GM23338 (cell line): ENCODE measurements around the gene DIP2C.

ENCODE experiments used
- EZH2 ChIP-seq: fragments of 200-600 bp; sonication (generic); IDR thresholded peaks from one replicate; pipeline ENCODE4 v1.8.0; 2017; ENCODE audit warnings: antibody characterized with exemption, mild to moderate bottlenecking, low read depth; ENCODE audit not compliant: unreplicated experiment
- JUNB ChIP-seq: IDR thresholded peaks from one replicate; pipeline ENCODE4 v1.6.1; 2016; ENCODE audit warnings: antibody characterized with exemption; ENCODE audit not compliant: unreplicated experiment
- POLR2AphosphoS5 ChIP-seq: IDR thresholded peaks from 2 replicates; pipeline ENCODE4 v1.6.1; 2016; ENCODE audit warnings: antibody characterized with exemption, low read depth
- TF ChIP-seq, protein P1 (sequence below), 2 experiments: fragments of 200-600 bp in 1 of 2; sonication (generic) in 1 of 2; conservative IDR thresholded peaks; 2 replicates each; pipeline versions ENCODE4 v1.5.1 to v1.6.1; 2016 to 2017; ENCODE audit warnings: antibody characterized with exemption in 2 of 2, low read depth in 2 of 2, mild to moderate bottlenecking in 2 of 2, moderate library complexity in 1 of 2
- TF ChIP-seq, protein P2 (sequence below): fragments of 250-450 bp; sonication (Bioruptor Pico); IDR thresholded peaks from 2 replicates; pipeline ENCODE4 v1.5.0; 2020; ENCODE audit warnings: mild to moderate bottlenecking, moderate library complexity
- TF ChIP-seq, protein P3 (sequence below): IDR thresholded peaks from one replicate; pipeline ENCODE4 v1.6.1; 2018; ENCODE audit warnings: antibody characterized with exemption; ENCODE audit not compliant: unreplicated experiment

DNA sequence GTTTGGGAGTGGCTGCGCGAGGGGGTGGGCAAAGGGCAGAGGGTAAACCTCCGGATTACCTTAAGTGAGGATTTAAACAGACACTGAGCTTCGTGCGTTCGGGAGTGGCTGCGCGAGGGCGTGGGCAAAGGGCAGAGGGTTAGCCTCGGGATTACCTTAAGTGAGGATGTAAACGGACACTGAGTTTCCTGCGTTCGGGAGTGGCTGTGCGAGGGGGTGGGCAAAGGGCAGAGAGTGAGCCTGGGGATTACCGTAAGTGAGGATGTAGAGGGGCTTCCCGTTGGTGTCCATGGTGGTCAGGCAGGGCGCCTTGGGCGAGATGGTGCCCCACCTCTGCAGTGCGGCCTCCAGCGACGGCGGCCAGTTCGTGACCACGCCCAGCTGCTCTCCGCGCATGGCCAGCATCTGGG lies 275.8 kb downstream of the DIP2C start:
- TF ChIP-seq POLR2AphosphoS5 (no peak), JUNB (no peak), EZH2 (no peak)
- TF ChIP-seq, protein P1, sequence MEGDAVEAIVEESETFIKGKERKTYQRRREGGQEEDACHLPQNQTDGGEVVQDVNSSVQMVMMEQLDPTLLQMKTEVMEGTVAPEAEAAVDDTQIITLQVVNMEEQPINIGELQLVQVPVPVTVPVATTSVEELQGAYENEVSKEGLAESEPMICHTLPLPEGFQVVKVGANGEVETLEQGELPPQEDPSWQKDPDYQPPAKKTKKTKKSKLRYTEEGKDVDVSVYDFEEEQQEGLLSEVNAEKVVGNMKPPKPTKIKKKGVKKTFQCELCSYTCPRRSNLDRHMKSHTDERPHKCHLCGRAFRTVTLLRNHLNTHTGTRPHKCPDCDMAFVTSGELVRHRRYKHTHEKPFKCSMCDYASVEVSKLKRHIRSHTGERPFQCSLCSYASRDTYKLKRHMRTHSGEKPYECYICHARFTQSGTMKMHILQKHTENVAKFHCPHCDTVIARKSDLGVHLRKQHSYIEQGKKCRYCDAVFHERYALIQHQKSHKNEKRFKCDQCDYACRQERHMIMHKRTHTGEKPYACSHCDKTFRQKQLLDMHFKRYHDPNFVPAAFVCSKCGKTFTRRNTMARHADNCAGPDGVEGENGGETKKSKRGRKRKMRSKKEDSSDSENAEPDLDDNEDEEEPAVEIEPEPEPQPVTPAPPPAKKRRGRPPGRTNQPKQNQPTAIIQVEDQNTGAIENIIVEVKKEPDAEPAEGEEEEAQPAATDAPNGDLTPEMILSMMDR (conservative IDR thresholded peaks at IDR 0.05; ENCODE audit: low read depth in 2 of 2): no peak
- TF ChIP-seq, protein P2, sequence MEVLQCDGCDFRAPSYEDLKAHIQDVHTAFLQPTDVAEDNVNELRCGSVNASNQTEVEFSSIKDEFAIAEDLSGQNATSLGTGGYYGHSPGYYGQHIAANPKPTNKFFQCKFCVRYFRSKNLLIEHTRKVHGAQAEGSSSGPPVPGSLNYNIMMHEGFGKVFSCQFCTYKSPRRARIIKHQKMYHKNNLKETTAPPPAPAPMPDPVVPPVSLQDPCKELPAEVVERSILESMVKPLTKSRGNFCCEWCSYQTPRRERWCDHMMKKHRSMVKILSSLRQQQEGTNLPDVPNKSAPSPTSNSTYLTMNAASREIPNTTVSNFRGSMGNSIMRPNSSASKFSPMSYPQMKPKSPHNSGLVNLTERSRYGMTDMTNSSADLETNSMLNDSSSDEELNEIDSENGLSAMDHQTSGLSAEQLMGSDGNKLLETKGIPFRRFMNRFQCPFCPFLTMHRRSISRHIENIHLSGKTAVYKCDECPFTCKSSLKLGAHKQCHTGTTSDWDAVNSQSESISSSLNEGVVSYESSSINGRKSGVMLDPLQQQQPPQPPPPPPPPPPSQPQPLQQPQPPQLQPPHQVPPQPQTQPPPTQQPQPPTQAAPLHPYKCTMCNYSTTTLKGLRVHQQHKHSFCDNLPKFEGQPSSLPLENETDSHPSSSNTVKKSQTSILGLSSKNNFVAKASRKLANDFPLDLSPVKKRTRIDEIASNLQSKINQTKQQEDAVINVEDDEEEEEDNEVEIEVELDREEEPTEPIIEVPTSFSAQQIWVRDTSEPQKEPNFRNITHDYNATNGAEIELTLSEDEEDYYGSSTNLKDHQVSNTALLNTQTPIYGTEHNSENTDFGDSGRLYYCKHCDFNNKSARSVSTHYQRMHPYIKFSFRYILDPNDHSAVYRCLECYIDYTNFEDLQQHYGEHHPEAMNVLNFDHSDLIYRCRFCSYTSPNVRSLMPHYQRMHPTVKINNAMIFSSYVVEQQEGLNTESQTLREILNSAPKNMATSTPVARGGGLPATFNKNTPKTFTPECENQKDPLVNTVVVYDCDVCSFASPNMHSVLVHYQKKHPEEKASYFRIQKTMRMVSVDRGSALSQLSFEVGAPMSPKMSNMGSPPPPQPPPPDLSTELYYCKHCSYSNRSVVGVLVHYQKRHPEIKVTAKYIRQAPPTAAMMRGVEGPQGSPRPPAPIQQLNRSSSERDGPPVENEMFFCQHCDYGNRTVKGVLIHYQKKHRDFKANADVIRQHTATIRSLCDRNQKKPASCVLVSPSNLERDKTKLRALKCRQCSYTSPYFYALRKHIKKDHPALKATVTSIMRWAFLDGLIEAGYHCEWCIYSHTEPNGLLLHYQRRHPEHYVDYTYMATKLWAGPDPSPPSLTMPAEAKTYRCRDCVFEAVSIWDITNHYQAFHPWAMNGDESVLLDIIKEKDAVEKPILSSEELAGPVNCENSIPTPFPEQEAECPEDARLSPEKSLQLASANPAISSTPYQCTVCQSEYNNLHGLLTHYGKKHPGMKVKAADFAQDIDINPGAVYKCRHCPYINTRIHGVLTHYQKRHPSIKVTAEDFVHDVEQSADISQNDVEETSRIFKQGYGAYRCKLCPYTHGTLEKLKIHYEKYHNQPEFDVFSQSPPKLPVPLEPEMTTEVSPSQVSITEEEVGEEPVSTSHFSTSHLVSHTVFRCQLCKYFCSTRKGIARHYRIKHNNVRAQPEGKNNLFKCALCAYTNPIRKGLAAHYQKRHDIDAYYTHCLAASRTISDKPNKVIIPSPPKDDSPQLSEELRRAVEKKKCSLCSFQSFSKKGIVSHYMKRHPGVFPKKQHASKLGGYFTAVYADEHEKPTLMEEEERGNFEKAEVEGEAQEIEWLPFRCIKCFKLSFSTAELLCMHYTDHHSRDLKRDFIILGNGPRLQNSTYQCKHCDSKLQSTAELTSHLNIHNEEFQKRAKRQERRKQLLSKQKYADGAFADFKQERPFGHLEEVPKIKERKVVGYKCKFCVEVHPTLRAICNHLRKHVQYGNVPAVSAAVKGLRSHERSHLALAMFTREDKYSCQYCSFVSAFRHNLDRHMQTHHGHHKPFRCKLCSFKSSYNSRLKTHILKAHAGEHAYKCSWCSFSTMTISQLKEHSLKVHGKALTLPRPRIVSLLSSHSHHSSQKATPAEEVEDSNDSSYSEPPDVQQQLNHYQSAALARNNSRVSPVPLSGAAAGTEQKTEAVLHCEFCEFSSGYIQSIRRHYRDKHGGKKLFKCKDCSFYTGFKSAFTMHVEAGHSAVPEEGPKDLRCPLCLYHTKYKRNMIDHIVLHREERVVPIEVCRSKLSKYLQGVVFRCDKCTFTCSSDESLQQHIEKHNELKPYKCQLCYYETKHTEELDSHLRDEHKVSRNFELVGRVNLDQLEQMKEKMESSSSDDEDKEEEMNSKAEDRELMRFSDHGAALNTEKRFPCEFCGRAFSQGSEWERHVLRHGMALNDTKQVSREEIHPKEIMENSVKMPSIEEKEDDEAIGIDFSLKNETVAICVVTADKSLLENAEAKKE (CRISPR knock-in tag): no peak
- TF ChIP-seq, protein P3, sequence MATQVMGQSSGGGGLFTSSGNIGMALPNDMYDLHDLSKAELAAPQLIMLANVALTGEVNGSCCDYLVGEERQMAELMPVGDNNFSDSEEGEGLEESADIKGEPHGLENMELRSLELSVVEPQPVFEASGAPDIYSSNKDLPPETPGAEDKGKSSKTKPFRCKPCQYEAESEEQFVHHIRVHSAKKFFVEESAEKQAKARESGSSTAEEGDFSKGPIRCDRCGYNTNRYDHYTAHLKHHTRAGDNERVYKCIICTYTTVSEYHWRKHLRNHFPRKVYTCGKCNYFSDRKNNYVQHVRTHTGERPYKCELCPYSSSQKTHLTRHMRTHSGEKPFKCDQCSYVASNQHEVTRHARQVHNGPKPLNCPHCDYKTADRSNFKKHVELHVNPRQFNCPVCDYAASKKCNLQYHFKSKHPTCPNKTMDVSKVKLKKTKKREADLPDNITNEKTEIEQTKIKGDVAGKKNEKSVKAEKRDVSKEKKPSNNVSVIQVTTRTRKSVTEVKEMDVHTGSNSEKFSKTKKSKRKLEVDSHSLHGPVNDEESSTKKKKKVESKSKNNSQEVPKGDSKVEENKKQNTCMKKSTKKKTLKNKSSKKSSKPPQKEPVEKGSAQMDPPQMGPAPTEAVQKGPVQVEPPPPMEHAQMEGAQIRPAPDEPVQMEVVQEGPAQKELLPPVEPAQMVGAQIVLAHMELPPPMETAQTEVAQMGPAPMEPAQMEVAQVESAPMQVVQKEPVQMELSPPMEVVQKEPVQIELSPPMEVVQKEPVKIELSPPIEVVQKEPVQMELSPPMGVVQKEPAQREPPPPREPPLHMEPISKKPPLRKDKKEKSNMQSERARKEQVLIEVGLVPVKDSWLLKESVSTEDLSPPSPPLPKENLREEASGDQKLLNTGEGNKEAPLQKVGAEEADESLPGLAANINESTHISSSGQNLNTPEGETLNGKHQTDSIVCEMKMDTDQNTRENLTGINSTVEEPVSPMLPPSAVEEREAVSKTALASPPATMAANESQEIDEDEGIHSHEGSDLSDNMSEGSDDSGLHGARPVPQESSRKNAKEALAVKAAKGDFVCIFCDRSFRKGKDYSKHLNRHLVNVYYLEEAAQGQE: no peak
